GM13977 (cell line): ENCODE results near the gene EAF1.
"Not testable (repeated sequence)": the region's sequence is repeated elsewhere in the genome, so short reads cannot be mapped to it uniquely, and the experiment has no call there.

ENCODE experiments used
- DNase-seq: peaks from one replicate; pipeline ENCODE4 v3.0.0; 2012; ENCODE audit warnings: low spot score
- CTCF ChIP-seq: IDR thresholded peaks from 2 replicates; pipeline ENCODE4 v1.5.1; 2012; ENCODE audit warnings: mild to moderate bottlenecking, control low read depth; ENCODE audit not compliant: insufficient read depth; ENCODE audit errors: extremely low read depth, missing control alignments
- in situ Hi-C: fragments of 300-500 bp; cut with MboI; formaldehyde crosslinking; loops from one replicate; pipeline ENCODE4 v1.12.0; 2022; ENCODE audit warnings: low sequenced_read_pairs, low pct_unique_long_range_greater_than_20kb, mixed read lengths, inconsistent platforms; ENCODE audit not compliant: unreplicated experiment

EAF1 gene

GRCh38 chr3:15385901-15386653, 41.3 kb upstream of the EAF1 start:
- no peak for TF ChIP-seq CTCF
- no peak for DNase-seq
- in situ Hi-C loops: no loop called here

- DNase-seq, in situ Hi-C loops: not testable (repeated sequence)
Observed at GRCh38 chr3:15386654-15386955, 40.8 kb upstream of the EAF1 start.

DNA sequence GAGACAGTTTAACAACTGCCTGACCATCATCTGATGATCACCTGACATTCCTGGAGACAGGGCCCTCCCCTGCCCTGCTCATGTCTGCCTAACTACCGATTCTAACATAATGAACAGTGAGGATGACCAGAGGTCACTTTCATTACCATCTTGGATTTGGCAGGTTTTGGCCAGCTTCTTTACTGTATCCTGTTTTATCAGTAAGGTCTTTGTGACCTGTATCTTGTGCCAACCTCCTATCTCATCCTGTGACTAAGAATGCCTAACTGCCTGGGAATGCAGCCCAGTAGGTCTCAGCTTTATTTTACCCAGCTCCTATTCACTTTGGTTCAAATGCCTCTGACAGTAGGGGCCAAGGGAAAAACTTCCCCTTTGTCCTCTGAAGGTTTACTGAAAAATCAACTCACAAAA, 40.2 kb upstream of the EAF1 start:
- no peak for DNase-seq
- in situ Hi-C loops: no loop called here
- TF ChIP-seq CTCF: no peak

DNA sequence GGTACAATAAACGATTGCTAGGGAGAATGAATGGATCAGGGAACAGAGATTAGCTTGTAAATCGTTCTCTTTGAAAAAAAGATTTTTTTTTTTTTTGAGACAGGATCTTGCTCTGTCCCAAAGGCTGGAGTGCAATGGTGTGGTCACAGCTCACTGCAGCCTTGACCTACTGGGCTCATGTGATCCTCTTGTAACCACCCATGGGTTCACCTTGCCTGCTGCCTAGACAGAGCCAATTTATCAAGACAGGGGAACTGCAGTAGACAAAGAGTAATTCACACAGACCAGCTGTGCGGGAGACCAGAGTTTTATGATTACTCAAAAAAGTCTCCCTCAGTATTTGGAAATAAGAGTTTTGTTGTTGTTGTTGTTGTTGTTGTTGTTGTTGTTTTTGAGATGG, 39.7 kb upstream of the EAF1 start:
- TF ChIP-seq CTCF: no peak
- no peak for DNase-seq
- in situ Hi-C loops: no loop called here

DNA sequence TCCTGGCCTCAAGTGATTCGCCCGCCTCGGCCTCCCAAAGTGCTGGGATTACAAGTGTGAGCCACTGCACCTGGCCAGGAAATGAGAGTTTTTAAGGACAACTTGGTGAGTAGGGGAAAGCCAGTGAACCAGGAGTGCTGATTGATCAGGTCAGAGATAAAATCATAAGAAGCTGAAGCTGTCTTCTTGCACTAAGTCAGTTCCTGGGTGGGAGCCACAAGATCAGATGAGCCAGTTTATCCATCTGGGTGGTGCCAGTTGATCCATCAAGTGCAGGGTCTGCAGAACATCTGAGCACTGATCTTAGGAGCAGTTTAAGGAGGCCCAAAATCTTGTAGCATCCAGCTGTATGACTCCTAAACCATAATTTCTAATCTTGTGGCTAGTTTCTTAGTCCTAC, 39.1 kb upstream of the EAF1 start:
- DNase-seq, in situ Hi-C loops: not testable (repeated sequence)

DNA sequence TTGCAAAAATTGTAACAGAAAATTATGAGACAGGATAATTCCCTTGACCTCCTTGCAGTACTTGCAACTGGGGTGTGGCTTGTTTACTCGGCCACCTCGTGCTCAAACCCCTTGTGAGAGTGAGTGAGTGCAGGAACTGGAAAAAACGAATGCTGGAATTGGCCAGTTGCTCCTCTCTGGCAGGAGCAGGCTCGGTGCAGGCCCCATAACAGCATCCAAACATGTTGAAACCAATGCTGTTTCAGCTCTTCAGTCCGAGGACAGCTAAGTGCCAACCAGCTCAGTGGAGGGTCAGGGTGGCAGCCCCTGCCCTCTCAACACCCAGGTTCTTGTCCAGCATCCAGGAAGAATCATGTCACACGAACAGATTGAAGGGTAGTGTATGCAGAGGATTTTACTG, 36.9 kb upstream of the EAF1 start:
- in situ Hi-C loops: no loop called here
- DNase-seq: no peak
- TF ChIP-seq CTCF: no peak

GRCh38 chr3:15391007-15391406, 36.4 kb upstream of the EAF1 start:
- DNase-seq: no peak
- TF ChIP-seq CTCF: no peak
- in situ Hi-C loops: no loop called here

DNA sequence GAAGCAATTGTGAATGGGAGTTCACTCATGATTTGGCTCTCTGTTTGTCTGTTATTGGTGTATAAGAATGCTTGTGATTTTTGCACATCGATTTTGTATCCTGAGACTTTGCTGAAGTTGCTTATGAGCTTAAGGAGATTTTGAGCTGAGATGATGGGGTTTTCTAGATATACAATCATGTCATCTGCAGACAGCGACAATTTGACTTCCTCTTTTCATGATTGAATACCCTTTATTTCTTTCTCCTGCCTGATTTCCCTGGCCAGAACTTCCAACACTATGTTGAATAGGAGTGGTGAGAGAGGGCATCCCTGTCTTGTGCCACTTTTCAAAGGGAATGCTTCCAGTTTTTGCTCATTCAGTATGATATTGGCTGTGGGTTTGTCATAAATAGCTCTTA, 34.1 kb upstream of the EAF1 start:
- DNase-seq, in situ Hi-C loops: not testable (repeated sequence)
